Measurements from ENCODE around the gene DMBX1.

Gene DMBX1

DNA sequence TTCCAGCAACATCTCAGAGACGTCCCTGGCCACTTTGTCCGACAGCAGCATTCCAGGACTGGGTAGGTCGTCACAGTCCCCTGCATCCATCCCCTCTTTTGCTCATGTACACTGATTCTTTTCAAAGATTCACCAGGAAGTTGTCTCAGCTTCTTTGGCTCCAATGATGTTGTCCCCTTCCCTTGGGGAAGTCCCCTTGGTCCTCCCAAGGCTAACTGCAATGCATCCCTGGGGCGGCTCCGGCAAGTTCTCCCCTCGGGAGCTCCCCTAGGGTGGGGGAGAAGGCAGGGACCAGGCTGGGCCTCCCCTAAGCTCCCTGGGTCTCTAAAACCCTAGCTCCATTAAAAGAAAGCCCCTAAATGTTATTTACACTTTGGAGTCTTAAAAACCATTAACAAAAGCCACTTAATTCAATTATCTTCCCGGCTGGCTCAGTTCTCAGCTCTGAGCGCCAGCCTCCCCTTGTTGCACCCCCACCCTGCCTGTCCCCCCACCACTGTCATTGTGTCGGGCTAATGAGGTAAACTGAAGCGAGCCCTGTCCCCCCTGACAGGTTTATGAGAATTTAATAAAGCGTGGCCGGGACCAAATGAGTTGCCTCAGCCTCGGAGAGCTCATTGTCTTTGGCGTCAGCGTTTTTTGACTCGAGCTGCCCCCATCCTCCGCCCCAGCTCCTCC lies 36.5 kb downstream of the DMBX1 start:
- no CpG with 5 or more reads among the region's 17 CpGs for WGBS, 2 donors (ENCODE audit: extremely low coverage in 2 of 2, insufficient read length in 2 of 2, insufficient replicate concordance in 1 of 2)
- Histone ChIP-seq H3K23ac (ENCODE audit: low read depth, low read length, poor library complexity) (no peak overlapping the region), H2BK120ac (ENCODE audit: low read depth, low read length) (no peak overlapping the region), H3K4me3 (ENCODE audit: low read length in 2 of 2) (no peak overlapping the region), H4K8ac (ENCODE audit: low read depth, low read length) (no peak overlapping the region), H3K27ac (replicated peaks; ENCODE audit: low read length) (no peak overlapping the region), H2AK5ac (ENCODE audit: low read depth, low read length) (peak overlapping the region; percentile 53), H3K36me3 (replicated peaks in 1 of 2; ENCODE audit: control insufficient read depth in 2 of 2, insufficient read depth in 2 of 2, low read length in 2 of 2) (no peaks in the 10 kb centered on the region), H3K4me2 (ENCODE audit: insufficient read depth, low read length, poor library complexity, severe bottlenecking) (no peak overlapping the region), H3K9ac (ENCODE audit: low read depth, low read length, poor library complexity) (no peak overlapping the region), H3K4ac (ENCODE audit: low read length) (no peak overlapping the region), H3K27me3 (ENCODE audit: control insufficient read depth in 3 of 3, insufficient read depth in 3 of 3, low read depth in 1 of 3, low read length in 3 of 3) (peaks cover 4 to 99% (median 70%) of the 10 kb centered on the region in 3 experiments), H3K79me1 (ENCODE audit: low read depth, low read length) (no peaks in the 10 kb centered on the region), H2BK5ac (ENCODE audit: low read length) (no peak overlapping the region), H2BK12ac (ENCODE audit: low read length) (no peak overlapping the region), H3K14ac (ENCODE audit: low read length) (no peak overlapping the region), H3K4me1 (ENCODE audit: control insufficient read depth in 2 of 2, insufficient read depth in 1 of 2, low read depth in 1 of 2, low read length in 2 of 2) (peaks cover 0 to 31% of the 10 kb centered on the region in 2 donors), H3K9me3 (replicated peaks in 1 of 2; ENCODE audit: control insufficient read depth in 2 of 2, insufficient read depth in 1 of 2, low read depth in 1 of 2, low read length in 2 of 2) (no peaks in the 10 kb centered on the region), H2AFZ (ENCODE audit: low read length) (no peak overlapping the region), H2BK15ac (ENCODE audit: low read length) (peak overlapping the region; percentile 20), H4K91ac (ENCODE audit: low read depth, low read length, poor library complexity) (no peak overlapping the region), H3K18ac (ENCODE audit: low read length) (peak overlapping the region; percentile 73)
- DNase-seq (ENCODE audit: low spot score): no peak

DNA sequence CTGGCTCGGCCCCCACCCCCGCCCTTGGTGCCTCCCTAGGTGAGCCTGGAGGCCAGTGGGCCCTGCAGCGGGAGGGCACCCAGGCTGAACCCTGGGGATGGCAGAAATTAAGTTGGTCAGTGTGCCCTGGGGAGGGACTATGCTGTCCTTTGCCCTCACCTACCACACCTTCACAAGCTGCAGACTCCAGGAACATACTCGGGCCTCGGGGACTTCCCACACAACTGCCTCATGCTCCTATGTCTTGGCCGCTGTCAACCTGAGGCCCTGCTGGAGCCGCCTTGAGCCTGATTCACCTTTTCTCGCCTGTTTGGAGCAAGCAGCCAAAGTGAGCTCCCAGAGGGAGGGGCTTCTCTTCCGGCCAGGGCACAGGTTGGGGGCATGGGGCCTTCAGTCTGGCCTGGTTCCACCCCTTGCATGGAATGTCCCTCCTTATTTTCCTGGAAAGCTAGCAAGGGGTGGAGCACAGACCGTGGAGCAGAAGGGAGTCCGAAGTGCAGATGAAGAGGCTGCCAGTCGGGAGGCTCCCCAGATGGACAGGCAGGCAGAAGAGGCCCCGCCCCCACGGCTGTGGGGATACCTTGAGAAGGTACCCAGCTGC lies 37.2 kb downstream of the DMBX1 start:
- Histone ChIP-seq H4K91ac (ENCODE audit: low read depth, low read length, poor library complexity) (no peak overlapping the region), H3K9ac (ENCODE audit: low read depth, low read length, poor library complexity) (no peak overlapping the region), H3K4me2 (ENCODE audit: insufficient read depth, low read length, poor library complexity, severe bottlenecking) (no peak overlapping the region), H2BK12ac (ENCODE audit: low read length) (no peak overlapping the region), H3K79me1 (ENCODE audit: low read depth, low read length) (no peaks in the 10 kb centered on the region), H3K4me1 (ENCODE audit: control insufficient read depth in 2 of 2, insufficient read depth in 1 of 2, low read depth in 1 of 2, low read length in 2 of 2) (peaks cover 0 to 31% of the 10 kb centered on the region in 2 donors), H4K8ac (ENCODE audit: low read depth, low read length) (no peak overlapping the region), H2BK15ac (ENCODE audit: low read length) (no peak overlapping the region), H3K18ac (ENCODE audit: low read length) (peak overlapping the region; percentile 71), H2BK5ac (ENCODE audit: low read length) (no peak overlapping the region), H3K27me3 (ENCODE audit: control insufficient read depth in 3 of 3, insufficient read depth in 3 of 3, low read depth in 1 of 3, low read length in 3 of 3) (peaks cover 4 to 100% (median 76%) of the 10 kb centered on the region in 3 experiments), H2BK120ac (ENCODE audit: low read depth, low read length) (no peak overlapping the region), H3K36me3 (replicated peaks in 1 of 2; ENCODE audit: control insufficient read depth in 2 of 2, insufficient read depth in 2 of 2, low read length in 2 of 2) (no peaks in the 10 kb centered on the region), H3K4ac (ENCODE audit: low read length) (no peak overlapping the region), H3K9me3 (replicated peaks in 1 of 2; ENCODE audit: control insufficient read depth in 2 of 2, insufficient read depth in 1 of 2, low read depth in 1 of 2, low read length in 2 of 2) (no peaks in the 10 kb centered on the region), H3K23ac (ENCODE audit: low read depth, low read length, poor library complexity) (no peak overlapping the region), H2AK5ac (ENCODE audit: low read depth, low read length) (no peak overlapping the region), H3K27ac (replicated peaks; ENCODE audit: low read length) (no peak overlapping the region), H2AFZ (ENCODE audit: low read length) (no peak overlapping the region), H3K14ac (ENCODE audit: low read length) (no peak overlapping the region), H3K4me3 (ENCODE audit: low read length in 2 of 2) (no peak overlapping the region)
- WGBS, 2 donors (ENCODE audit: extremely low coverage in 2 of 2, insufficient read length in 2 of 2, insufficient replicate concordance in 1 of 2): no CpG with 5 or more reads among the region's 14 CpGs
- no peak for DNase-seq (ENCODE audit: low spot score)

DNA sequence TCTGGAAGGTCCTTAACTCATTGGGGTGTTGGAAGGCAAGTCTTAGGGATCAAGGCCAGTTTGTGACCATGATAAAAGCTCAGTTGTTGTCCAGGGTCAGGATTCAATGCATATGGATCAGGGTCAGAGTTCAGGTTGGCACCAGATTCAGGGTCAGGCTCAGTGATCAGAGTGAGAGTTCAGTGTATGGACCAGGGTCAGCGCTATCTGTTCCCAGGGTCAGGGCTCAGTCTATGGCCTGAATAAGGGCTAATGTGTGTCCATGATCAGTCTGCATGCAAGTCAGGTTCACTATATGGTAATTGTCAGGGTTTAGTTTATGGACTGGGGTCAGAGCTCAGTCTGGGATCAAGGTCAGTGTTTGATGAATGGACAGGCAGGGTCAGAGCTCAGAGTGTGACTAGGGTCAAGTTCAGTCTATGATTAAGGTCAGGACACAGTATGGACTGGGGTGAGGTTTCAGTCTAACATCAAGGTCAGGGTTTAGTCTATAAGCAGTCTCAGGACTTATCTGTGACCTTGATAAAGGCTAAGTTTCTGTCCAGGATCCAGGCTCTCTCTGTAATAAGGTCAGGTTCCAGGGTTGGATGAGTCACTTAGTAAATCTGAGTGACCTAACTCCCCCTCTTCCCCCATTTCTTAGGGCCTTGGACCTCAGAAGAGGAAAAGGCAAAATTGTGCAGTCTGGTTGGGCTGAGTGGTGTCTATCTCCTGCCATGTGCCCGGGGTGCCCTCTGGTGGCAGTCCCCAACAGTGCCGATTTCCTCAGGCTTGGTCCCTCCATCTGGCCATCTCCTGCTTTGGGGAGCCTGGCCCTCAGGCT lies 38.0 kb downstream of the DMBX1 start:
- no peak overlapping the region for H2AFZ ChIP-seq (ENCODE audit: low read length)
- H2BK15ac ChIP-seq (ENCODE audit: low read length): no peak overlapping the region
- H3K4me1 ChIP-seq (ENCODE audit: control insufficient read depth in 2 of 2, insufficient read depth in 1 of 2, low read depth in 1 of 2, low read length in 2 of 2): peaks cover 0 to 23% of the 10 kb centered on the region in 2 donors
- H3K4me3 ChIP-seq (ENCODE audit: low read length in 2 of 2): no peak overlapping the region
- WGBS, 2 donors (ENCODE audit: extremely low coverage in 2 of 2, insufficient read length in 2 of 2, insufficient replicate concordance in 1 of 2): no CpG with 5 or more reads among the region's 3 CpGs
- no peak overlapping the region for H3K14ac ChIP-seq (ENCODE audit: low read length)
- H4K91ac ChIP-seq (ENCODE audit: low read depth, low read length, poor library complexity): no peak overlapping the region
- peak; percentile 76 for DNase-seq (ENCODE audit: low spot score)
- no peak overlapping the region for H3K4ac ChIP-seq (ENCODE audit: low read length)
- no peak overlapping the region for H3K4me2 ChIP-seq (ENCODE audit: insufficient read depth, low read length, poor library complexity, severe bottlenecking)
- no peak overlapping the region for H3K23ac ChIP-seq (ENCODE audit: low read depth, low read length, poor library complexity)
- no peak overlapping the region for H2BK5ac ChIP-seq (ENCODE audit: low read length)
- H3K9ac ChIP-seq (ENCODE audit: low read depth, low read length, poor library complexity): no peak overlapping the region
- no peak overlapping the region for H2AK5ac ChIP-seq (ENCODE audit: low read depth, low read length)
- H3K27ac ChIP-seq (replicated peaks; ENCODE audit: low read length): no peak overlapping the region
- no peak overlapping the region for H2BK120ac ChIP-seq (ENCODE audit: low read depth, low read length)
- H3K27me3 ChIP-seq (ENCODE audit: control insufficient read depth in 3 of 3, insufficient read depth in 3 of 3, low read depth in 1 of 3, low read length in 3 of 3): peaks cover 4 to 100% (median 80%) of the 10 kb centered on the region in 3 experiments
- H2BK12ac ChIP-seq (ENCODE audit: low read length): no peak overlapping the region
- no peaks in the 10 kb centered on the region for H3K9me3 ChIP-seq (replicated peaks in 1 of 2; ENCODE audit: control insufficient read depth in 2 of 2, insufficient read depth in 1 of 2, low read depth in 1 of 2, low read length in 2 of 2)
- no peaks in the 10 kb centered on the region for H3K36me3 ChIP-seq (replicated peaks in 1 of 2; ENCODE audit: control insufficient read depth in 2 of 2, insufficient read depth in 2 of 2, low read length in 2 of 2)
- no peak overlapping the region for H3K18ac ChIP-seq (ENCODE audit: low read length)
- no peak overlapping the region for H4K8ac ChIP-seq (ENCODE audit: low read depth, low read length)
- no peaks in the 10 kb centered on the region for H3K79me1 ChIP-seq (ENCODE audit: low read depth, low read length)
